Muscle of back (tissue), 11 donors: ENCODE data around the gene ATXN1. TPM values are rescaled to one million over a fixed set of nuclear protein-coding genes. Genes with fewer than 3 reads are reported as not detected.
"Not testable (repeated sequence)": the region's sequence is repeated elsewhere in the genome, so short reads cannot be mapped to it uniquely, and the experiment has no call there.

Source experiments
- DNase-seq, 3 donors: peaks; one replicate each; pipeline versions ENCODE4 v3.0.0 to v3.0.0-alpha.2; 2013
- polyA plus RNA-seq, 10 donors: library from polyadenylated mRNA; unstranded; fragments of 120-200 nt; gene quantifications; one replicate each; pipeline ENCODE4 v1.2.1, GENCODE V29; 2013; ENCODE audit not compliant: insufficient read length in 10 of 10

The ATXN1 gene
- polyA plus RNA-seq, 10 donors = 13.6 to 16.9 (median 15.0) TPM

DNA sequence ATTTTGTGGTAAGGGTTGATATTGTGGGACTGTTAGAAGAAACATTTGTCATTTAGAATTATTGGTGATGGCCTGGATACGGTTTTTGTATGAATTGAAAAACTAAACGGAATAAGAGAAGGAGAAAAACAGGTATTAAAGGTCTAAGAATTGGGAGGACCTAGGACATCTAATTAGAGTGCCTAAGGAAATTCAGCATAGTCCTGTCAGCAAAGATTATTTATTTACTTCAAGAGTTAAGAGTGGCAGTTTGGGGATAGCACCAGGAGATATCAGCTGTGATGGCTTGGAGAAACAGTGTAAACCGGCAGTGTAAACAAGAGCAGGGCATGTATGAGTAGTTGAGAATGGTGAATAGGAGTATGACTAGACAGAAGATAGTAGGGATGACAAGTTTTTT is 501.7 kb downstream of the ATXN1 start:
- DNase-seq = not testable (repeated sequence)

DNA sequence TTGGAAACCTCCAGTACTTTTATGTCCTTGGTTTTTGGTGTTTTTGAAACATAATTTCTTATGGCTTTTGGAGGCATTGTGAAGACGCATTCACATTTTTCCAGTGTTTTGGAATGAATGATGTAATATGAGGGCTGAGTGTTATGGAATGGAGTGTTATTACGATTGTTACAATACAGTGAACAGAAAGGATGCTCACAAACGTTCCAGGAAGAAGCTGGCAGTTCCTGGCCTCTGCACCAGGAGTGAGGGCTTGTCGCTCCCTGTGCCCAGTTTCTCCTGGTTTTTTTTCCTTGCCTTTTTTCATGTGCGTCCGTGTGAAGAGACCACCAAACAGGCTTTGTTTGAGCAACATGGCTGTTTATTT is 502.6 kb downstream of the ATXN1 start:
- DNase-seq = no peak

DNA sequence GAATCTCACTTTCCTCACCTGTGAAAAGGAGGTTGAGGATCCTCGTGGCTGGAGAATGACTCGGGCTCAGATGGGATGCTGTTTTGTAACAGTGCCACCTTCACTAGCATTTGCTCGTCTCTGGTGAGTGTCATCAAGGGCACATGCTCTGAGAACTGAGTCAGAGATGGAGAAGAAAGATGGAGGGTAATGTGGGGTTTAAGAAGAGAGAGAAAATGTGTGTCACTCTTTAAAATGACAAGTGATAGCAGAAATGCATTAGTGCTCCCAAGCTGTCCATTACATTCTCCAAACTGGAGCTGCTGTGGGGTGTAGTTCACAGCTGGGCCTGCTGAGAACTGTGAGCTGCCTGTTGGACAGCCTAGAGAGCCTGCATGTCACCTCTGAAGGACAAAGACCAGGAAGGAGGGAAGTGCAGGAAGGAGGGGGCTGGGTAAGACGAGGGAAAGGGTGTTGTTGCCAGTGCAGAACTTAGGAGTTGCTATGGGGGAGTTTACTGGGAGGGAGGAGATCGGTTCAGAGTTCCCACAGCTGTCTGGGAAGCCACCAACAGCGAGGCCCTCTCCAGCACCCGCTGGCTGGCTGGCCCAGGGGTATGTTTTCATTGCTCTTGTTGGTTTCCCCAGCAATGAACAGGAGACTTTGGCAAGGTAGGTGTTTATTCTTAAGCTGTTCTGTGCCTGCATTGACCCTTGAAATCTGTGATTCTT is 503.1 kb downstream of the ATXN1 start:
- no peak for DNase-seq

DNA sequence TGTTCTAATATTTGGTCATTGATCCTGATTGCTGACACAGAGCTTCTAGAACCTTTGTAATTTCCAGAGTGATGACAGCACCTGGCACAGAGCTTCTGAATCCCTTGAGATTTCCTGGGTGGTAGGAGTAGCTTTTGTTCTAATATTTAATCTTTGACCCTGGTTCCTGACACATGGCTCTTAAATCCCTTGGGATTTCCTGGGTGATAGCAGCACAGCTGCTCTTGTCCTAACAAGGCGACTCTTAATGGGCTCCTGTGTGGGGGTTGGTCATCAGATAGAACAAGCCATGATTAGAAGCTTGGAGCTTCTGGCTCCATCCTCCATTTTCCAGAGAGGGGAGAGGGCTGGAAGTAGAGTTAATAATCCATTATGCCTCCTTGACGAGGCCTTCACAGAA is 504.5 kb downstream of the ATXN1 start:
- DNase-seq = no peak

DNA sequence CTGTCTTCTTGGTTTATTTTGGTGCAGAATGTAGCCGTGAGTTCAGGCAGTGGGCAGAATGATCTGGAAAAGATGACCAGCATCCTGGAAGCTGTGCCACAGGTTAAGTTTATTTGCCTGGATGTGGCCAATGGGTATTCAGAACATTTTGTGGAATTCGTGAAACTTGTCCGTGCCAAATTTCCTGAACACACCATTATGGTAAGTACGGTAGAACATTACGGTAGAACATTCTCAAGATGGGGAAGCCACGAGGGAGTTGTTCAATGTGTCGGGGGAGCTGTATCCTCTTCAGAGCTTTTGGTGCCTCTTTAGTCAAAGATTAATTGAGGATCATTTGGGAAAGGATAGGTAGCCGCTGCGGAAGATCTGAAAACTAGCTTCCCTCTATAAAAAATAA is 506.7 kb downstream of the ATXN1 start:
- DNase-seq = no peak

DNA sequence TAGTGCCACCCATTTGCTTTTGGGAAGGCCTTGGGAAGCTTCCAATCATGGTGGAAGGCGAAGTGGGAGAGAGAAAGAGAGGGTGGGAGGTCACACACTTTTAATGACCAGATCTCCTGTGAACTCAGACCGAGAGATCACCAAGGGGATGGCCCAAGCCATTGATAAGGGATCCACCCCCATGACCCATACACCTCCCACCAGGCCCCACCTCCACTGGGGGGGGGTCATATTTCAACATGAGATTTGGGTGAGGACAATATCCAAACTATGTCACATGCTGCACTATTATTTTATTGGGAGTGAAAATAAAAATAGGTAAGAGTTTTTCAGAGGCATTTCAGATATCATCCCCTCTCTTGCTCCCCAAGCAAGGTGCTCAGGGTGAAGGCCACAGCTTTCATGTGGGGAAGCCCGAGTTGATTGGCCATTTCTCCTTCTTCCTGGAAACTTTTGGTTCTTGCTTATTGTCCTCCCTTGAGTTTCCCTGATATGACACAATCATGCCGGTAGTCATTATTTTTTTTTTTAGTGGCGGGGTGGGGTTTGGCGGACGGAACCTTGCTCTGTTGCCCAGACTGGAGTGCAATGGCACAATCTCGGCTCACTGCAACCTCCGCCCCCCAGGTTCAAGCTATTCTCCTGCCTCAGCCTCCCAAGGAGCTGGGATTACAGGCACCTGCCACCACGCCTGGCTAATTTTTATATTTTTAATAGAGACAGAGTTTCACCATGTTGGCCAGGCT is 507.7 kb downstream of the ATXN1 start:
- no peak for DNase-seq

DNA sequence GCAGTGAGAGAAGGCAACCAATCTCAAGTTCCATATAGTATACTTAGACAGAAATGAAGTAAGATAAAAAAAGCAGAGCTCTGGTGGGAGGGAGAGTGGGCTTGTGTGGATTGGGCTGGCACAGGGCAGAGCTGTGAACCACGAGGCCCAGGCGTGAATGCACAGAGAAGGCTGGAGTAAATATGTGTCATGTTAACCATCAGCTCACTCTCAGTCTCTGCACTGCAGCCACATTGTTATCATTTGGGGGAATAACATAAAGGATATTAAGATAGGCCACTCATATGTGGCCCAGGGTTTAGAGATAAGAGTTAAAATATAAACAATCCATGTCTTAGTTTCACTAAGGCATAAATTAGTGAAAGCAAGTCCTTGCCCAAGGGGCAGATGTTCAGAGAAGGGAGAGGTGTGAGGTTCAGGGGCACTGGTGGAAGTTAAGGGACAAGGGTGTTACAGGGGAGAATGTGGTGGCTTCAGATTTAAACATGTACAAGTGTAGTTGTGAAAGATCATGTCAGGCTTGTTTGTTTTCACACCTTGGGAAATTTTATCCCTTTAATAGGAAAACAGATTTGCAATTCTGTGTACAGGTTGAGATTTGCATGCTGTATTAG is 508.5 kb downstream of the ATXN1 start:
- DNase-seq = no peak

DNA sequence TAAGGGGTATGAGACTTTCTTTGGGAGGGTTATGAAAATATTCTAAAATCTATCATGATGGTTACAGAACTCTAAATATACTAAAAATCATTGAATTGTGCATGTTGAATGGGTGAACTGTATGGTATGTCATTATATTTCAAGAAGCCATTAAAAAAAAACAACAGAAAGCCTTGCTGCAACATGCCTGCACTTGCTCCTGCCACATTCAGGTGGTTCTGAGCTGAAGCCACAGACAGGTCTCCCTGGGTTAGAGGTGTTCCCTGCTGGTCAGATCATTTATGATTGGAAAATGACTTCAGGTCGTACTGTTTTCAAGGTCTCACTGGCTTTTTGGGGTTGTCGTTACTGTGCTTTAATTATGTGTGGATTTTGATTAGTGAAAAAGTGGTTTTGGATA is 509.6 kb downstream of the ATXN1 start:
- no peak for DNase-seq

DNA sequence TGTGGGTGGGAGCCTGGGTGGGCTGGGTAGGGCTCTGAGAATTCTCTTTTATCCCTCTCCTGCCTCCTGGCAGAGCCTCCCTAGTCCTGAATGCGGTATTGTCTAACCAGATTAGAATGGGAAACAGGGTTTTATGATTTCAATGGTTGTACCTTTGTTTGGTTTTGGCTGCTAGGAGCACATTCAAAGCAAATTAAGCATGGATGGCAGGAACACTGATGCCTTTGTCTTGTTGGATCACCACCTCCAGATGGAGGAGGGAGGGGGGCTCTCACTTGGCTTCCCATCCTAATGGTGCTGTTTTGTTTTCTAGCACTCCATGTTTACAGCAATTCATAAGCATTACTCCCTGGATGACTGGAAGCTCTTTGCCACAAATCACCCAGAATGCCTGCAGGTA is 511.3 kb downstream of the ATXN1 start:
- no peak for DNase-seq
